DMS53 treated with DMSO at 0.1 percent for 48 hours (cell line): ENCODE data around the gene ROR2.
A peak's percentile ranks its signal among the peaks of the same experiment; 100 is the strongest.
"Not testable (repeated sequence)": the region's sequence is repeated elsewhere in the genome, so short reads cannot be mapped to it uniquely, and the experiment has no call there.

Experiments
- DNase-seq: peaks from one replicate; lab custom pipeline; 2025; ENCODE audit not compliant: unreplicated experiment; lab: John Stamatoyannopoulos, UW

ROR2 gene

GRCh38 chr9:91541734-91542133 lies 408.3 kb downstream of the ROR2 start:
- DNase-seq = peak; percentile 27

GRCh38 chr9:91540506-91540905 lies 409.5 kb downstream of the ROR2 start:
- not testable (repeated sequence) for DNase-seq

DNA sequence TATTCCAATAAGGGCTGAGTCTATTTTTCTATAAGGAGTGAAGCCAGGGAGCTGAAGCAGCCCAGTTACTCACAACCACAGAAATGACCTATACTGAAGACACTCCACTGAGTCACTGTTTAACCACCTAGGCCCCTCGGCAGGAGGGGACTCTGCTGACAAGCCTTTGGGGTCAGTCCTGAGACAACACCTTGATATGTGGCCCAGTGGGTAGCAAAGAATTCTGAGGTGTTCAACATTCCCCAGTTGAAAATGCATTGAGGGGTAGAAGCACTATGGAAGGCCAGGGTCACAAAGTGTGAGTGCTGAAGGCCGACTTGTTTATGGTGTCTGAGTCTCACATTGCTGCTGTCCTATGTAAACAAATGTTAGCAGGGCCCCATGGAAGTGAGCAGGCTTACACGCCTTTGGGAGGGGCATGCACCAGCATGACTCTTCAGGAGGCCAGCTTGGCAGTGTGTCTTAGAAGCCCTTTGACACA lies 413.8 kb downstream of the ROR2 start:
- DNase-seq = peak; percentile 79

DNA sequence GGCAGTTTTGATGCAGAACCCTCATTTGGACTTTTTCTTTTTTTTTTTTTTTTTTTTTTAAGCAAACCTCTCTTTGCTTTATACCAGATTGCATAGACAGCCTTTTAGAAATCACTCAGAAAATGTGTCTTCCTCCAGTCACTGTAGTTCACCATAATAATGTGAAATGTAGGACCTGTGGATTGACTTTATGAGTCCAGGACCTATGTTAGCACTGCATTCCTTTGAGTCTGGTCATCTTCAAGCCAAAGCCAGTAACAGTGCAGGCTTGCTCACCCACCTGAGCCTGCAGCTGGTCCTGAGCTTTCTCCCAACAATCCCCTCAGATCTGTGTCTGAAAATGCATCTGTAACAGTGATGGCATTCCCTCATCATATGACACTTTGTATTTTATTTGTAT lies 415.7 kb downstream of the ROR2 start:
- DNase-seq = no peak

- no peak for DNase-seq
Measured at GRCh38 chr9:91533382-91533781, 416.6 kb downstream of the ROR2 start.

- no peak for DNase-seq
Measured at GRCh38 chr9:91532325-91532724, 417.7 kb downstream of the ROR2 start.

DNA sequence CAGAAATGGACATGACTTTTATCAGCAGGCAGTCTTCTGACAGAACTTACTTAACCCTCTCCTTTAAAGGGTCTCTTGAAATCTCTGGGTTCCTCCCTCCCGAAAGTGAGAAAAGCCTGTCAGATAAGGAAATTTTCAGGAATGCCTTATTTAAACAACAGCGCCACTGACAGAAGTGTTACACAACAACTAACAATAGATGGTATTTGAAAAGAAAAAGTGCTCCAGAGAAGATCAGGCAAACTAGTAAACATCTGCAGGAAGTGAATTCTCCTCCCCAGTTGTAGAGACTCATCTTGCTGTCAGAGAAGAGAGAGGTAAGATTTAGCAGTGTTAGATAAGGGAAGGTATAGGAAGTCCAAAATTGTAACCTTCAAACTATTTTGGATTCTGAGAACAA lies 419.2 kb downstream of the ROR2 start:
- no peak for DNase-seq

DNA sequence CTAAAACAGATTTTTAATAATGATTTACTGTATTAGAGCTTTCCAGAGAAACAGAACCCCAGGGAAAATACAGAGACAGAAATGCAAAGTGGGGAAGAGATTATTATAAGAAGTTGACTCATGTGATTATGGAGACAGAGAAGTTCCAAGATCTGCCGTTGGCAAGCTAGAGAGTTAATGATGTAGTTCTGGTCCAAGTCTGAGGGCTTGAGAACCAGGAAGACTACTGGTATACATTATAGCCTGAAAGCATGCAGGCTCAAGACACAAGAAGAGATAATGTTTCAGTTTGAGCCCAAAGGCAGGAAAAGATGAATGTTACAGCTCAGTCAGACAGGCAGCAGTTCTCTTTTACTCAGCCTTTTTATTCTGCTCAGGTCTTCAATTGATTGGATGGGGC lies 427.5 kb downstream of the ROR2 start:
- no peak for DNase-seq

DNA sequence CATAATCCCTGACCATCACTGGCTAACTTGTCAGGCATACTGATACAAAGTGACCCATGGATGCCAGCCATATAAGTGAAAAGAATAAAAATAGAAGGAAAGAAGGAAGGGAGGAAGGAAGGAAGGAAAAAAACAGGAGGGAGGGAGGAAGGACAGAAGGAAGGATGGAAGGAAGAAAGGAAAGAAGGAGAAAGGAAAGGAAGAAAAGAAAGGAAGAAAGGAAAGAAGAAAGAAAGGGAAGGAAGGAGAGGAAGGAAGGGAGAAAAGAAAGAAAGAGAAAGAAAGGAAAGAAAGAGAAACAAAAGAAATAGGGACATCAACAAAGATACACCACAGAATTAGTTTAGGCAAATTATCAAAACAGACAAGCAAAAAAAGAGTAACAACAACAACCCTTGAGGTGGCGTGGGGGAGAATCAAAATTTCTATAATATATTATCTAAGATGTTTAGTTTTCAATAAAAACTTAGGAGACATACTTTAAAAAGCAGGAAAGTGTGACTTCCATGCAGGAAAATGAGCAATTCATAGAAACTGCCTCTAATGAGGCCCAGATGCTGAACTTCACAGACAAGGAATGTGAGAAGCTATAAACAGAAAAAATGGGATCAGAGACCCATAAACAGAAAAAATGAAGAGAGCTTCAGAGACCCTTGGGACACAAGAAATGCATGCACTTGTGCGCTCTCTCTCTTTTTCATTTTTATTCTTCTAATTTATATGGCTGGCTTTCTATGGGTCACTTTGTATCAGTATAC lies 430.3 kb downstream of the ROR2 start:
- no peak for DNase-seq

- no peak for DNase-seq
Measured at GRCh38 chr9:91518462-91518861, 431.6 kb downstream of the ROR2 start.

DNA sequence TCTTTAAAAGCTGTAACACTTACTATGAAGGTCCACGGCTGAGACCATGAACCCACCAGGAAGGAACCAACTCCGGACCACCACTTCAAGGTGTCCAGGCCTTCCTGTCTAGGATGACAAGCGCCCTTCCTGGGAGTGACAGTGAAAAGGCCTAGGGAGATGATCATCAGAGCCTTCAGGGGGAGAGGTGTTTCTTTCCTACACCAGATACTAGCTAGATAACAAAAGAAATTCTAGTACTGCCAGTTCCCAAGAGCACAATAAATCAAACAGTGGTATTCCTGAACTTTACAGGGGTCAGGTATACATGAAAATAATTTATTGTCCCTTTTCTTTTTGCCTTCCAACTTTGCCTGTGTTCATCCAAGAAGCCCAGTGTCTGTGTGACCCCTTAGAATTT lies 432.2 kb downstream of the ROR2 start:
- DNase-seq = no peak

- DNase-seq = not testable (repeated sequence)
Measured at GRCh38 chr9:91517332-91517731, 432.7 kb downstream of the ROR2 start.

- DNase-seq = no peak
Measured at GRCh38 chr9:91516777-91517176, 433.3 kb downstream of the ROR2 start.

DNA sequence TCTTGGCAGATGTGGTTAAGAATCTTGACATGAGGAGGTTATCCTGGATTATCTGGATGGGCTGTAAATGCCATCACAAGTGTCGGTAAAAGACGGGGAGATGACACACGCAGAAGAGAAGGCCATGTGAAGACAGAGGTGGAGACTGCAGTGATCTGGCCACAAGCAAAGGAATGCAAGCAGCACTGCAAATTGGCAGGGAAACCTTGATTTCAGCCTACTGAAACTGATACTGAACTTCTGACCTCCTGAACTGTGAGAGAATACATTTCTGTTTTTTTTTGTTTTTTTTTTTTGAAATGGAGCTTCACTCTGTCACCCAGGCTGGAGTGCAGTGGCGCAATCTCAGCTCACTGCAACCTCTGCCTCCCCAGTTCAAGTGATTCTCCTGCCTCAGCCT lies 433.9 kb downstream of the ROR2 start:
- DNase-seq = no peak

DNA sequence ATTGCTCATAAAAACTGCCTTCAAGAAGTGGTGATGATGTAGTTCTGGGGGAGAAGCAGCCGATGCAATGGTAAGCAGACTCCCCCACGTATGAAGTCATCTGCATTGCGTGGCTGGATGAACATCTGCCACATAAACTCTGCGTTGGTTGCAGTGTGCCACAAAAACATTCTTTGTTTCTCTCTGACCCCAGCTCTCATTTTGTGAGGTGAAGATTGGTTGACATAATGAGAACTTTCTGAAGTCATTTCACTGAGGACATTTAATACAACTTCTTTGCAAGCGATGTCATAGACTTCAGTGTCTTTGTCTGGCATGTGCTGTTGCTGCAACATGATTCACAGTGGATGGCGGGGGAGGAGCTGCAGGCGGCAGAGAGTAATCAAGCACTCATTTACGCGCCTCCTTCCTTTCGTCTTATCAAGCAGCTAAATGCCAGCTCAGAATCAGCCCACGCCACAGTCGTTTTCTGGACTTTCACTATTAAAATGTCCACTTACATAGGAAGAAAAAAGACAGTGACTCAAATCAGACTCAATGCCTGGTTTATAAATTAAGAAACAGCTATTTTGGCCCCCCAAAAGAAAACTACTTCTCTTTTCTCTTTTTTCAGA lies 434.8 kb downstream of the ROR2 start:
- DNase-seq = no peak
